GM12865 (cell line): ENCODE results near the gene CLTC.
A peak's percentile ranks its signal among the peaks of the same experiment; 100 is the strongest.

Experiments
- DNase-seq: peaks from one replicate; pipeline ENCODE4 v3.0.0; 2010; ENCODE audit warnings: low read depth
- H3K4me3 ChIP-seq: 2 replicates; pipeline ENCODE4 v1.5.1; 2011; ENCODE audit warnings: mild to moderate bottlenecking, low read depth, low read length, control low read depth
- CTCF ChIP-seq: IDR thresholded peaks from 2 replicates; pipeline ENCODE4 v1.5.1; 2011; ENCODE audit warnings: low read length, control low read depth, low read depth, inconsistent platforms; ENCODE audit not compliant: insufficient read depth; ENCODE audit errors: missing control alignments

The CLTC gene

GRCh38 chr17:59621771-59622170 lies 2.1 kb downstream of the CLTC start:
- H3K4me3 ChIP-seq: peak overlapping the region; percentile 98
- DNase-seq: no peak

GRCh38 chr17:59623151-59623550 lies 3.5 kb downstream of the CLTC start:
- TF ChIP-seq CTCF: no peak
- H3K4me3 ChIP-seq: peak overlapping the region; percentile 98

More at GRCh38 chr17:59621771-59622170, 2.1 kb downstream of the CLTC start:
- TF ChIP-seq CTCF: no peak

DNA sequence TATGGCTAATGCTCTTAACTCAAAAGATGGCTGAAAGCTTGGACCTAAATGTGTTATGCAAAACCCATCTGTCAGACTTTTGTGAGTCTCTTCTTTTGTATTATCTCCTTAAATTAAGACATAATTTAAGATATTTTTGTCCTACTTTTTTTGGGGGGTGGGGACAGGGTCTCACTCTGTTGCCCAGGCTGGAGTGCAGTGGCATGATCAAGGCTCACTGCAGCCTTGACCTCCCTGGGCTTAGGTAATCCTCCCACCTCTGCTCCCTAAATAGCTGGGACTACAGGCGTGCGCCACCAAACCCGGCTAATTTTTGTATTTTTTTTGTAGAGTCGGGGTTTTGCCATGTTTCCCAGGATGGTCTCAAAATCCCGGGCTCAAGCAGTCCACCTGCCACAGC lies 7.1 kb downstream of the CLTC start:
- no peak overlapping the region for H3K4me3 ChIP-seq
- TF ChIP-seq CTCF: no peak
- no peak for DNase-seq

More at GRCh38 chr17:59623151-59623550, 3.5 kb downstream of the CLTC start:
- DNase-seq: no peak

DNA sequence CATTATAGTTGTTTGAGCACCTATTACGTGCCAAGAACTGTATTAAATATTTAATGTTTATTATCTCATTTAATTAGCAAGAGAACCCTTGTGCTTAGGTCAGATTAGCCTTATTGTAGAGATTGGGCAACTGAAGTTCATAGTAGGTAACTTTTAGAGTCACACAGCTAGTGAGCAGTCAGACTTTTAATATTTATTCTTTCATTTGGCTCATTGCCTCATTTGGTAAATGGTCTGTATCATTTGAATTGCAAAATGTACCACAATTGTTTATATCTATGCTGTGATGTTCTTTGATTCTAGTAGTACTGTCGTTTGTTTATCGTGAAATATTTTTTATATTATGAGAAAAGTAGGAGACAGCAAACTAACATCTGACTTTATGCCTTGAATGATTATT lies 7.6 kb downstream of the CLTC start:
- H3K4me3 ChIP-seq: no peak overlapping the region
- DNase-seq: no peak
- no peak for TF ChIP-seq CTCF

DNA sequence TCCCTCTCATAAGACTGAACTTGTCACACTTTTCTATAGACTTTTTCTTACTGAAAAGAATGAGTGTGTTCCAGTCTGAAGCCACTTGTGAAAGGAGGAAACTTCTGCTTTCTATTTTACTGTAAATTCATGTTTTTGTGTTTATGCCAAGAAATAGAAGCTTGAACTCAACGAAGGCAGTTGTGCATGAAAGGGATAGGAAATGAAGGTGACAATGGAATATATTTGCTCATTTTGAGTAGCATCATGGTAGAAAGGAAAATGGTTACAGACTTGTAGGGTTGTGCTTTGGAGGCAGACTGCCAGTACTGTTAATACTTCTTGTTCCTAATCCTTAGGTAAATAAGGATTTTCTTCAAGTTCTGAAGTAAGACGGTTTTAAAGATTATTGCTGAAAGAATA lies 8.1 kb downstream of the CLTC start:
- DNase-seq: peak; percentile 46
- no peak for TF ChIP-seq CTCF

GRCh38 chr17:59629174-59629573 lies 9.5 kb downstream of the CLTC start:
- no peak overlapping the region for H3K4me3 ChIP-seq
- no peak for TF ChIP-seq CTCF
- DNase-seq: no peak

More for the DNA sequence above, 8.1 kb downstream of the CLTC start:
- no peak overlapping the region for H3K4me3 ChIP-seq

- H3K4me3 ChIP-seq: no peak overlapping the region
- no peak for TF ChIP-seq CTCF
- no peak for DNase-seq
Measured at GRCh38 chr17:59631276-59631675, 11.6 kb downstream of the CLTC start.
